ENCODE data around the gene HAGH.

The HAGH gene

DNA sequence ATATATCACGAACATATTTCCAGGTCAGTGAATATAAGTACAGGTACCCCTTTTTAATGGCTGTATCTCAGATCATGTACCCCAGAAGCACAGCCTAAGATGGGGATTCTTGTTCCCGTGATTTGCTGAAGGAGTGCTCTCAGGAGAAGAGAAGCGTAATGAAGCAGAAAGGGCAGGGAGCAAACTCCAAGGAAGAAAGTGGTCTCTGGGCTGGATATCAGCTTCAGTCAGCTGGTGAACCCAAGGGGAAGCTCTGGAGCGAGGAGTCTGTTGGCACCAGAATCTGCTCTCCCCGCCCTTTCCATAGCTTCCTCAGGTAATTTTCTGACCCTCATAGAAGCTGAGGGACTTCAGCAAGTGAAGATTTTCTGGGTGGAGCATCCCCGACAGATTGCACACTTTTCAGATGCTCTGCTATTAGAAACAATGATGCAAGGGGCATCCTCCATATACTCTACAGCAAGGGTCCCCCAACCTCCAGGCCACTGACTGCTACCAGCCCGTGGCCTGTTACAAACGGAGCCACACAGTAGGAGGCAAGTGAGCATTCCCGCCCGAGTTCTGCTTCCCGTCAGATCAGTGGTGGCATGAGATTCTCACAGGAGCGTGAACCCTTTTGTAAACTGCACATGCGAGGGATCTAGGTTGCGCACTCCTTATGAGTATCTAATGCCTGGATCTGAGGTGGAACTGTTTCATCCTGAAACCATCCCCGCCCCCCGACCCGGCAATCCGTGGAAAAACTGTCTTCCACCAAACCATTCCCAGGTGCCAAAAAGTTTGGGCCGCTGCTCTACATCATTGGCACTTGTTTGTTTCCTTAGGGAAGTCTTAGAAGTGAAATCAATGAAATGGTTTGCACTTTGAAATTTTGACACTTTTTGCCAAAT lies 4.8 kb upstream of the HAGH start:
- DNase-seq, result no peak

- DNase-seq, result no peak
Observed at GRCh38 chr16:1830213-1830612, 3.6 kb upstream of the HAGH start.

GRCh38 chr16:1828645-1829410 lies 2.2 kb upstream of the HAGH start:
- no peak for DNase-seq

- DNase-seq, result peak; percentile 73
Observed at GRCh38 chr16:1825864-1826690, 548 bp downstream of the HAGH start.

- no peak for DNase-seq
Observed at GRCh38 chr16:1825381-1825863, 1.2 kb downstream of the HAGH start.

- peak; percentile 41 for DNase-seq
Observed at GRCh38 chr16:1823821-1824220, 2.8 kb downstream of the HAGH start.

GRCh38 chr16:1822801-1823200 lies 3.8 kb downstream of the HAGH start:
- no peak for DNase-seq

GRCh38 chr16:1821861-1822611 lies 4.6 kb downstream of the HAGH start:
- DNase-seq, result no peak

GRCh38 chr16:1820946-1821290 lies 5.7 kb downstream of the HAGH start:
- no peak for DNase-seq

DNA sequence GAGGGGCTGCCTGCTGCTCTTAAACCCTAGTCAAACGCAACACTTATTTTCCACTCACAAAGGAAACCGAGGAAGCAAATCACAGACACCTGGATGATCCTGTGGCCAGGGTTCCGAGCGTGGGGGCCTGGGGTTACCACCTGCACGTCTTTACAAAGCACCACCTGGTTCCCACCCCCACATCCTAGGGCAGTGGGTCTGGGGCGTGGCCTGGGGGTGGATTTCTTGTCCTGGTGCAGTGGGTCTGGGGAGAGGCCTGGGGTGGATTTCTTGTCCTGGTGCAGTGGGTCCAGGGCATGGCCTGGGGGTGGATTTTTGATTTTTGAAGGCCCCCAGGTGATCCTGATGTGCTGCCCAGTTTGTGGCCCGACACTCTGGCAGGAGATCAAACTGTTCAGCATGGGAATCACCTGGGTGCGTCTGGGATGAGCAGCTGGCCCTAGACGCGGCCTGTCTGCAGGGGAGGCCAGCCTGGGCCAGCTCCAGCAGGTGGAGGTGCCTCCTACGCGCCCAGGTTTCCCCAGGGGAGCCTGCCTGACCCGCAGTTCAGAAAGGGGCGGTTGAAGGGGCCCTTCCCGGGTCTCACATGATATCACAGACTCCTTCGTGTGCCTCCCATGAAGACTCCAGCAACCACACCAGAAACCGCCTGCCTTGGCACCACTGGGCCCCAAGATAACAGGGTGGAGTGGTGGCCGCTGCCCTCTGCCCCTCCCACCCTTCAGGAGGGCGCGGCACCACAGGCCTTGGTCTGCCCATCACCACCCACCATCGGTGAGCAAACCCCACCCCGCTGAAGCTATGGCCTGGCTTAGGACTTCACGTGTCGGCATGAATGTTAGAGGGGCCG lies 6.3 kb downstream of the HAGH start:
- DNase-seq, result no peak

DNA sequence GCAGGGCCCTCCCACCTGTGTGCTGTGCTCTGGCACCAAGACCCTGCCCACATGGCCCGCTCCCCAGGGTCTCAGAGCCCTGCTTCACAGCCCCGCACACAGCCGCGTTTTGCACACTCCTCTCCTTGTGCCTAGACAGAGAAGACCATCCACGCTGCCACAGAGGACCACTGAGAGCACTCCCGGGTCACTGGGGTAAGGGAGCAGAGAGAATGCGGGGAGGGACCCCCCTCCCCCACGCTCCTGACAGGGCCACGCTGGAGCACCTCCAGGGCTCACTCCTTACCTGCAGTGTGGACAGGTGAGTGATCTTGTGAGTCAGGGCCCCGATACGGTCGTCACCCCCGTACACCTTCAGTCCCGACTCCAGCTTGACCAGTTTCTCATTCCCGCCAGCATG lies 7.0 kb downstream of the HAGH start:
- DNase-seq, result no peak

DNA sequence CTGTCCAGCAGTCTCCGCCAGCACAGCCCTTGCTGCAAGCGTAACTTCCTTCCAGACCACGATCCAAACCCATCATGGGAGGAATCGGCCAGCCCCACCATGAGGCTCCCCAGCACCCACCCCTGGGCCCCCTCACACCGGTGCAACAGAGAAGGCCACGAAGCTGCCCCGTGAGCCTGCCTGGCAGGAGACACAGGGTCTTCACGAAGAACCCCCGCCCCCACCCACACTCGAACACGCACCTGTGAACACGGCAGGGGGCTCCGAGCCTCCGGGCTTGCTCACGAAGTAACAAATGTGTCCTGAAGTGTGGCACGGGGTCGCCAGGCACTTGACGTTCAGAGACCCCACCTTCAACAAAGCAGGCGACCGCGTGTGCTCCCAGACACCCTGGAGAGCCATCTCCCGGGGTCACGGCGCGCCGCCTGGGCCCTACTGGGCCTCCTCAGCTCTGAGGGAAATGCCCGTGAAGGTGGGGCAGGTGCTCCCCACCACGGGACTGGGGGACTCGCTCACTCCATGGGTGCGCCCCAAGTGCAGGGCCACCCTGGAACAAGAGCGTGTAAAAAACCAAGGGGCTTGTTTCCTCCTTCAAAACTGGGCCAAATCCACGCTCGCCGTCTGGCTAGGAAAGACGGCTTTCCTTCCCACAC lies 7.6 kb downstream of the HAGH start:
- DNase-seq, result no peak

DNA sequence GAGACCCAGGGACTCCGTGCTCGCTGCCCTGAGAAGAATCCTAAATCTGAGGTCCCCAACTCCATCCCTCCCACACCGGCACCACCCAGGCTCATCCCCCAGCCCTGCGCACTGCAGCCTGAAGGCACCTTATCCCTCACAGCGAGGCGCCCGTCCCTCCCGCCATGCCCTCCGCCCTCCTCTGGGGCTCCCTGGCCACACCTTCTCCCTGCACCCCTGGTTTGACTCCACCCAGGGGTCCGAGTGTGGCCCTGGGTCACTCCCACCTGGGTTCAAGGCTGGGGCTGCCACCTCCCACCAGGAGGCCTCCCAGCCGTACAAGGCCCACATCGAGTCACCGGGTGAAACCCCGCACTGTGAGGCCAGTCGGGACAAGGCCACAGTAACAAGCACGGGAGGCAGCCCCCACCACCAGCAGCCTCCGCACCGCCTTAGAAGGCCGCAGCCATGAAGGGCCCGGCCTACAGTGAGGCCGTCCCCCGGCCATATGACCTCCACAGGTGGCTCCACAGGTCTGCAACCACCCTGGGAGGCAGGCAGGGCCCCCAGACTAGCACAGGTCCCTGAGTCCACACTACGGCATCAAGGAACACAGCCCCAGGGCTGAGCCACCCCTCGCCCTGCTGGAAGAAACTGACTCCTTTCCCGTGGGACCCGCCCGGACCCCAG lies 8.3 kb downstream of the HAGH start:
- DNase-seq, result no peak

DNA sequence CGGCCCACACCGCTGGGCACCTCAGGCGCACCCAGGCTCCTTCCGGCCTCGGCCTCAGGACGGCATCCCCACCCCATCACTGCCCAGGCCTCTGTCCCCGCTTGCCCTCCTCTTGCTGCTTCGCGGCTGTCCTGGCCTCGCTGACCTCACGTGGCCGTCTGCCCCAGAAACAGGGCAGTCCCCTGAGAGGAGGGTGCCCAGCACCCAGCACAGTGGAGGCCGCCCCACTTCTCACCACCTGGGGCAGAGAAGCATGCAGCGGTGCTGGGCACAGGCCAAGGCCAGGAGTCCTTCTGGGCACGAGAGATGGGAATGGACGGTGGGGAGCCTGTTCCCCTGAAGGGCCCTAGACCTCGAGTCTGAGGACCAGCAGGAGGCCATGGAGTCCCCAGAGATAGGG lies 8.9 kb downstream of the HAGH start:
- no peak for DNase-seq

DNA sequence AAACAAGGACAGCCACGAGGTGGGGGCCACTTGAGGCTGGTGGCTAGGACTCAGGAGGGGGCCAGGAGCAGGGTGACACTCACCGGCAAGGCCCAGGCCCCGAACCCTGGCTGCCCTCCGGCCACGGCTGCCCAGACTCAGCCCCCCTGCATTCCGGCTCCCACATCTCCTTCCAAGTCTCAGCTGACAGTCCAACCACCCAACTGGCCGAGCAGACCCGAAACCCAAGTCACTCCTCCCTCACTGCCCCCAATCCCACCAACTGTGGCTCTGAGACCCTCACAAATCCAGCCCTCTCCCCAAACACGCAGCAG lies 9.4 kb downstream of the HAGH start:
- no peak for DNase-seq

DNA sequence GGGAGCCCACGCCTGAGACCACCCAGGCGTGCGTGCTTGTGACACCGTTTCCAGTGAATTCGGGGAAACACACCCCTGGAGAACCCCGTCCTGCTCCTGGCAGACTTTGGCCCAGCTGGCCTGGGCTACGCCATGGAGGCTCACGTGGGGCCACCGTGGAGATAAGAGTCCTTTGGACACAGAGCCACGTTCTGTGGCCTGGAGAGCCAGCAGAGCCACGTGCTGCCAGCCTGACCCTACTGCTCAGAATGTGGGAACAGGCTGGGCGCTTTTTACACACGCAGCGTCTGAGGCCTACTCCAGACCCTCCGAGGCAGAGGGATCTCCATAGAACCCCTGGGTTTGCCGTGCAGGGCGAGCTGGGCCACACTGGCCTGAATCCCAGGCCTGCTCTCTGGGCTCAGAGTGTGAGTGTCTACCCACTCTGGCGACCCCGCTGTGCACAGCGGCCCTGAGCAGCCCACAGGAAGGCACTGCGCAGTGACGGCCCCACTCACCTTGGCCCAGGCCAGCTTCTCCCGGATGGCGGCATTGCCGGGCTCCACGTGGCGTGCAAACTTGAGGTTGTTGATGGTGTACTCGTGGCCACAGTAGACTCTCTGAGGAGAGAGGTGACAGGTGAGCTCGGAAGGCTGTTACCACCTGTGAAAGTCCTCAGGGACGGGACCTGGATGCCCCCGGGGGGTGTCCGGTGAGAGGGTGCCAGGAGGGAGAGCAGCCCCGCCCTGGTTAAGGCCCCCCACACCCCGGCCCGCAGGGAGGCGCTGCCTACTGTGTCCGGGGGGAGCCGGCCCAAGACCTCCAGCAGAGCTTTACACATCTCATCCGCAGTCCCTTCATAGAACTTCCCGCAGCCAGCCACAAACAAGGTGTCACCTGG lies 10.0 kb downstream of the HAGH start:
- no peak for DNase-seq

- DNase-seq, result no peak
Observed at GRCh38 chr16:1815461-1815860, 11.2 kb downstream of the HAGH start.

DNA sequence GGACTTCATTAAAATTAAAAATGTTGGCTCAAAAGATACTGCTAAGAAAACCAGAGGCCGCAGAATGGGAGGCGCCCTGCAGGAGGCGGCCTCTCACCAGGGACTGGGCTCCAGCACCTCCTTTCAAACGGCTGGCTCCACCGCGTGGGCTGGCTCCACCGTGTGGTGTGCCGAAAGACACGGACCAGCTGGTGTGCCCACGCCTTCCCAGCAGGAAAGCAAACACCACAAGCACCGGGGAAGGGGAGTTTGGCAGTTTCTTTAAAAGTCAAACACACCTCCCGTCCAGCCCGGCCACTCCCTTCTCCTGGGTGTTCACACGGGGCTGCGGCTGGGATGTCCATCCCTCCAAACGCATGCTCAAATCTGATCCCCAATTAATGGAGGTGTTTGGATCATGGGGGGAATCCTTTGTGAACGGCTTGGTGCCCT lies 13.9 kb downstream of the HAGH start:
- DNase-seq, result peak; percentile 72

DNA sequence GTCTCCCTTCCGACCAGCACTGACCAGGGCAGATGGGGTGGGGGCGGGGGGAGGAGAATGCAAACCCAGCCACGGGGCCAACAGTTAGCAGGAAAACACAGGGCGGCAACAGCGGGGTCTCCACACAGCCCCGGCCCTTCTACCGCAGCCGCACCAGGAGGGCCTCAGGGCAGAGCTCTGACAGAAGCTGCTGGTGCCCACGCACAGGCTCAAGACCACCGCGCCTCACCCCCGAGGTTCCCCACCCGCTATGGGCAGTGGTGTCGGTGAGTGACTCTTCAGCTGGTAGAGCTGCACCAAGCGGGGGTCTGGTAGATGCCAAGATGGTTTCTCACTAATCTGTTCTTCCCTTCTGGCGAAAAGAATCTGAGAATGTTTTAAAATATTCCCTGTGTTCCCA lies 16.1 kb downstream of the HAGH start:
- DNase-seq, result no peak

DNA sequence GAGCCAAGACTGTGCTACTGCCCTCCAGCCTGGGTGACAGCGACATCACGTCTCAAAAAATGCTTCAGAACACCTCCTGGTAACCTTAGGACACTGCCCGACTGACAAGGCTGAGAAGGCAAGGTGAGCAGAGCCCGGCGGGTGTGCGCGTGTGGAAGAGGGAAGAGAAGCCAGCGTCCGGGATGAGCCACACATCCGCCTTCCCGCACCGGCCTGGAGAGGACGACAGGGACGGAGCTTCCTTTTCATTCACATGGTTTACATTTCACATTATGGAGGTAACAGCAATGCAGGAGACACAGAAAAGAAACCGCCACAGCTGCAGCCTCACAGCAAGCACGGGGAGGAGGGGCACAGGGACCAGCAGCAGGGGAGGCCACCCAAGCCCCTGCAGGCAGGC lies 16.5 kb downstream of the HAGH start:
- DNase-seq, result no peak

Measured in stimulated activated CD8-positive, alpha-beta memory T cell treated with anti-CD3 and anti-CD28 coated beads, Interleukin-4, amount 100 ng/mL, for 48 hours (primary cell).